Activated CD8-positive, alpha-beta memory T cell treated with anti-CD3 and anti-CD28 coated beads, Interleukin-2, amount 50 U/mL, for 24 hours (primary cell): ENCODE measurements around the gene LAG3.
A peak's percentile ranks its signal among the peaks of the same experiment; 100 is the strongest.

ENCODE experiments used
- DNase-seq: peaks from one replicate; pipeline ENCODE4 v3.0.0-alpha.2; 2020; ENCODE audit errors: extremely low read depth

The LAG3 gene

DNA sequence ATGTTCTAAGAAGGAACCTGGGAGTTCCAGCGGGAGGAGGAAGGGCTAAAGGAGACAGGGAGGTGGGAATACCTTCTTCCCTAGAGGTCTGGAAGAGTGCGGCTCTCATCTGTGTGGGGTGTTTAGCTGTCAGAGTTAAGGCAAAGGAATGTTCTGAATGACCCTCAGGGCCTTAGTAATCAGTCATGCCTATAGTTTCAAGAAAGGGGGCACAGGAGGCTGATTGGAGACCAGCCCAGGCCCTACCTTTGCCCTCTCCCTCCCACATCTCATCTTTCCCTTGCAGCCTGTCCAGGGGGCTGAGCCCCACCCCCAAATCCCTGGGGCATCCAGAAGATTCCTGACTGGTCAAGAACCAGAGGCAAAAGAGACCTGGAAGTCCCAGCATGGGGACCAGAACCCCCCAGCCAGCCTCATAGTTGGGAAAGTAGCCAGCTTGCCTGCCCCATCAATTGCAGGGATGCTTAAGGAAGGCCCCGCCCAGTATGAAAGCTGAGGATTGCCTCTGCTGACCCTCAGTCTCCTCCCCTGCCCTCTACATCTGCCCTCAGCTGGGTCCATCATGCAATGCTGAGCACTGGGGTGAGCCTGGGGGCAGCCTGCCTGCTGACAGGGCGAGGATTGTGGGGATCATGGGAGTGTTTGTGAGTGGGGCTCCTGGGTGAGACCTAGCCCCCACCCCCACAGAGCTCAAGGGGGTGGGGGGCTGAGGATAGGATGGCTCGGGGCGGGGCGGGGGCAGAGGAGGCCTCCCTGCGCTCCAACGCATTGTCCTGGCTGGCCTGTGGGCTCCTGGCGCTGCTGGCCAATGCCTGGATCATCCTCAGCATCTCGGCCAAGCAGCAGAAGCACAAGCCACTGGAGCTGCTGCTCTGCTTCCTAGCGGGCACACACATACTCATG lies 51.1 kb downstream of the LAG3 start:
- DNase-seq, result no peak

GRCh38 chr12:6824085-6824775 lies 51.9 kb downstream of the LAG3 start:
- DNase-seq, result no peak

GRCh38 chr12:6824901-6825381 lies 52.6 kb downstream of the LAG3 start:
- DNase-seq, result no peak

- DNase-seq, result peak; percentile 43
Measured at GRCh38 chr12:6825398-6826124, 53.2 kb downstream of the LAG3 start.

DNA sequence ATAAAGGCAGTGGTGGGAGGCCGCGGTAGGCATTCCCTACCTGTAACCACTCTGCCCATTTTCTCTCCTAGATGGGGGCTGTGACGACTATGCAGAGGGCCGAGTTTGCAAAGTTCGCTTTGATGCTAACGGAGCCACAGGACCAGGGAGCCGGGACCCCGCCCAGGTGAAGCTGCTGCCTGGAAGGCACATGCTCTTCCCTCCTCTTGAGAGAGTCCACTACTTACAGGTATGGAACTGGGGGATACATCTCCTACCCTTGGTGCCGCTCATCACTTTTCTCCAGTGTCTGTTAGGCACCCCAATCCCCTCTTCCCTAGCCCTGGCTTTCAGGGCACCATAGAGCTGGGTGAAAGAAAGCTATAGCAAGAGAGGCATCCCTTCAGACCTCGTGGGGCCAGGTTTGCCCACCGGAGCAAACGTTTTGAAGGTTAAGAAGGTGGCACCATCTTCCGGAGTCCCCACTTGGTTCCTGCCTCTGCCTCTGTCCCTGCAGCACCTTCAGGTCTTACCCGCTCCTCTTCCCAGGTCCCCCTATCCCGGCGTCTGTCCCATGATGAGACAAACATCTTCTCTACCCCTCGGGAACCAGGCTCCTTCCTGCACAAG lies 53.9 kb downstream of the LAG3 start:
- no peak for DNase-seq

DNA sequence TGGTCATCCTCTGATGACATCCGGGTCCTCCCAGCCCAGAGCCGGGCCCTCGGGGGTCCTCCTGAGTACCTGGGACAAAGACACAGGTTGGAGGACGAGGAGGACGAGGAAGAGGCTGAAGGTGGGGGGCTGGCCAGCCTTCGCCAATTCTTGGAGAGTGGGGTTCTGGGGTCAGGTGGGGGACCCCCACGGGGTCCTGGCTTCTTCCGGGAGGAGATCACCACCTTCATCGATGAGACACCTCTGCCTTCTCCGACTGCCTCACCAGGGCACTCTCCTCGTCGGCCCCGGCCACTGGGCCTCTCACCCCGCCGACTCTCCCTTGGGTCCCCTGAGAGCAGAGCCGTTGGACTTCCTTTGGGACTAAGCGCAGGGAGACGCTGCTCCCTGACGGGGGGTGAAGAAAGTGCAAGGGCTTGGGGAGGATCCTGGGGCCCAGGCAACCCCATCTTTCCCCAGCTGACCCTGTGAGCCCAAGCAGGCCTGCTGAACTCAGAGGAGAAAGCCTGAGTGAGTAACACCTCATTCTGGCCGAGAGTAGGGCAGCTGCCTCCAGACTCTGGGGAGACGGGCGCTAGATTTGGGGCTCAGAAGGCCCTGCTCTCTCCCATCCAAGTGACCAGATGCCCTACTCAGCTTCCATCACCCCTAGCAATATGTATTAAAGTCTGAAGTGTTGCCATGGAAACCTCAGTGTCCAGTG lies 54.6 kb downstream of the LAG3 start:
- DNase-seq, result no peak

DNA sequence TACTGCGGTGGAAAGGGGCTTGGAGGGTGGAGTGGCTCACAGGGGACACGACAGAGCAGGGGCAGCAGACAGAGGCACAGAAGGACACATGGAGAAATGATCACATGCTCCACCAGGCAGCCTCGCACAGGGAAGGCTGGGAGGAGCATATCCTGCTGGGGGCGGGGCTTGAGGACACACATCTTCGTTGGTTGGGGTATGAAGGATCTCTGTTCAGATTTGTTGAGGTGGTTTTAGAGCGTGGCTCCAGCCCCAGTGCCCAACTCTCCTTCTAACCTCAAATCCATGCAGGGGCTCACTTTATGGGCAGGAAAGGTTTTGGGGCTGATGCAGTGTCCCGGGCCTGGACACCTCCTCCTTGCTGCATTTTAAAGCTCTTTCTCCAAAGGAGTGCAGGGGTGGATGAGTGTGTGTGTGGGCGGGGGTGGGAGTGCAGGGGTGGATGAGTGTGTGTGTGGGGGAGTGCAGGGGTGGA lies 55.2 kb downstream of the LAG3 start:
- DNase-seq, result no peak
